ENCODE data around the gene MYO16. TPM values are rescaled to one million over a fixed set of nuclear protein-coding genes. Genes with fewer than 3 reads are reported as not detected.

MYO16 gene
- total RNA-seq, 1 donor = not detected

GRCh38 chr13:109113427-109113826 lies 484.0 kb downstream of the MYO16 start:
- no peaks in the 10 kb centered on the region for H3K36me3 ChIP-seq (ENCODE audit: insufficient read depth, low read length)
- H3K4me3 ChIP-seq (ENCODE audit: insufficient read depth, low read length) = no peak overlapping the region
- no peak overlapping the region for H3K4me2 ChIP-seq (ENCODE audit: insufficient read depth, low read length)
- no peaks in the 10 kb centered on the region for H3K9me3 ChIP-seq (ENCODE audit: low read depth, low read length)
- H2AFZ ChIP-seq (ENCODE audit: low read length) = no peak overlapping the region
- no peak overlapping the region for H3K27ac ChIP-seq (ENCODE audit: low read depth, low read length)
- no peaks in the 10 kb centered on the region for H3K4me1 ChIP-seq (ENCODE audit: insufficient read depth, low read length)
- no peaks in the 10 kb centered on the region for H3K79me2 ChIP-seq (ENCODE audit: insufficient read depth, low read length)
- no peaks in the 10 kb centered on the region for H3K27me3 ChIP-seq (ENCODE audit: insufficient read depth, low read length)
- no peaks in the 10 kb centered on the region for H4K20me1 ChIP-seq (ENCODE audit: insufficient read depth, low read length)
- DNase-seq (ENCODE audit: insufficient read length, low spot score, missing footprints) = no peak
- TF ChIP-seq CTCF (IDR thresholded peaks at IDR 0.05; ENCODE audit: extremely low read depth, low read depth, low read length) = no peak

DNA sequence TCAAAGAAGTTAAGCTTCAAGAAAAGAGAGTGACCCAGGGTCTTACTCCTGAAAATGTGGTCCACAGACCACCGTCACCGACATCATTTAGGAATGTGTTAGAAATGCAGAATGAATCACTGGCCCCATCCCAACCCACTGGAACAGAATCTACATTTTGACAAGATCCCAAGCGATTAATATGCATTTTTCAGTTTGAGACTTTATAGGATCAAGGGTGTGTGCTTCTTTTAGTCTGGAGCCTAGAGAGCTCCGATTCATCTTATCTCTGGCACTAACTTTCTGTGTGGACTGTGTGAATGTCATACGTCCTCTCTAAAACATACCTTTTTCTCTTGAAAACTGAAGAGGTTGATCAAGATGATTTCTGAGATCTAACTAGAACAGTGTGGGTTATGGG lies 484.8 kb downstream of the MYO16 start:
- Histone ChIP-seq H3K4me1 (ENCODE audit: insufficient read depth, low read length) (no peaks in the 10 kb centered on the region), H3K36me3 (ENCODE audit: insufficient read depth, low read length) (no peaks in the 10 kb centered on the region), H3K9me3 (ENCODE audit: low read depth, low read length) (no peaks in the 10 kb centered on the region), H3K27me3 (ENCODE audit: insufficient read depth, low read length) (no peaks in the 10 kb centered on the region), H3K27ac (ENCODE audit: low read depth, low read length) (no peak overlapping the region), H3K79me2 (ENCODE audit: insufficient read depth, low read length) (no peaks in the 10 kb centered on the region), H2AFZ (ENCODE audit: low read length) (no peak overlapping the region), H3K4me2 (ENCODE audit: insufficient read depth, low read length) (no peak overlapping the region), H3K4me3 (ENCODE audit: insufficient read depth, low read length) (no peak overlapping the region), H4K20me1 (ENCODE audit: insufficient read depth, low read length) (no peaks in the 10 kb centered on the region)
- DNase-seq (ENCODE audit: insufficient read length, low spot score, missing footprints) = no peak
- TF ChIP-seq CTCF (IDR thresholded peaks at IDR 0.05; ENCODE audit: extremely low read depth, low read depth, low read length) = no peak

GRCh38 chr13:109114991-109115390 lies 485.6 kb downstream of the MYO16 start:
- no peaks in the 10 kb centered on the region for H3K27me3 ChIP-seq (ENCODE audit: insufficient read depth, low read length)
- H3K4me3 ChIP-seq (ENCODE audit: insufficient read depth, low read length) = no peak overlapping the region
- H3K4me2 ChIP-seq (ENCODE audit: insufficient read depth, low read length) = no peak overlapping the region
- H4K20me1 ChIP-seq (ENCODE audit: insufficient read depth, low read length) = no peaks in the 10 kb centered on the region
- H3K4me1 ChIP-seq (ENCODE audit: insufficient read depth, low read length) = no peaks in the 10 kb centered on the region
- no peak overlapping the region for H2AFZ ChIP-seq (ENCODE audit: low read length)
- no peak overlapping the region for H3K27ac ChIP-seq (ENCODE audit: low read depth, low read length)
- no peaks in the 10 kb centered on the region for H3K9me3 ChIP-seq (ENCODE audit: low read depth, low read length)
- H3K79me2 ChIP-seq (ENCODE audit: insufficient read depth, low read length) = no peaks in the 10 kb centered on the region
- TF ChIP-seq CTCF (IDR thresholded peaks at IDR 0.05; ENCODE audit: extremely low read depth, low read depth, low read length) = no peak
- no peaks in the 10 kb centered on the region for H3K36me3 ChIP-seq (ENCODE audit: insufficient read depth, low read length)
- DNase-seq (ENCODE audit: insufficient read length, low spot score, missing footprints) = no peak

DNA sequence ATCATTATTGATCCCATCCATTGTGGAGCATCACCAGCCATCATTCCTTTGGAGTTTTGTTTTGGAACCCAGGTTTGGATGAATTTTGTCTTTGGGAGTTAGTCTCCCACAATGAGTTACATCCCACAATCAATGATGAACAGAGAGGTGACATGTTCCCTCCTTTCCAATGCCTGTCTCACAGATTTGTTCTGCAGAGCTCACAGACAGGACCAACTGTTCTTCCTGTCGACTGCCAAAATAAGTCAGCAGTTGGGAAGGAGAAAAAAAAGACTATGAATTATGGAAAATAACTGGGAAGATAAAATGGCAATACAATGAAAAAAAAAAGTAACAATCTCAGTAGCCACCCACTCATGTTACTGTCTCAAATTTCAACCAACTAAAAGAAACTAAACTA lies 489.1 kb downstream of the MYO16 start:
- H3K27ac ChIP-seq (ENCODE audit: low read depth, low read length) = no peak overlapping the region
- no peak for TF ChIP-seq CTCF (IDR thresholded peaks at IDR 0.05; ENCODE audit: extremely low read depth, low read depth, low read length)
- H3K27me3 ChIP-seq (ENCODE audit: insufficient read depth, low read length) = no peaks in the 10 kb centered on the region
- no peaks in the 10 kb centered on the region for H3K9me3 ChIP-seq (ENCODE audit: low read depth, low read length)
- H2AFZ ChIP-seq (ENCODE audit: low read length) = no peak overlapping the region
- no peaks in the 10 kb centered on the region for H3K36me3 ChIP-seq (ENCODE audit: insufficient read depth, low read length)
- no peaks in the 10 kb centered on the region for H4K20me1 ChIP-seq (ENCODE audit: insufficient read depth, low read length)
- no peak overlapping the region for H3K4me3 ChIP-seq (ENCODE audit: insufficient read depth, low read length)
- DNase-seq (ENCODE audit: insufficient read length, low spot score, missing footprints) = no peak
- no peak overlapping the region for H3K4me2 ChIP-seq (ENCODE audit: insufficient read depth, low read length)
- H3K79me2 ChIP-seq (ENCODE audit: insufficient read depth, low read length) = no peaks in the 10 kb centered on the region
- H3K4me1 ChIP-seq (ENCODE audit: insufficient read depth, low read length) = no peaks in the 10 kb centered on the region

All from osteoblast (primary cell).